Neural progenitor cell (in vitro differentiated cells): ENCODE results near the gene SYF2. TPM values are rescaled to one million over a fixed set of nuclear protein-coding genes. Genes with fewer than 3 reads are reported as not detected.

Source experiments
- DNase-seq: peaks from one replicate; pipeline ENCODE4 v3.0.0-alpha.2; 2016; ENCODE audit warnings: low spot score
- H2AFZ ChIP-seq: fragments of 200-600 bp; sonication (generic); replicated peaks from 2 replicates; pipeline ENCODE4 v1.6.1; 2016; ENCODE audit warnings: antibody characterized with exemption
- H3F3A ChIP-seq: fragments of 200-600 bp; sonication (generic); 2 replicates; pipeline ENCODE4 v1.6.1; 2016; ENCODE audit warnings: antibody characterized with exemption, low read depth
- H3K27ac ChIP-seq: fragments of 200-600 bp; sonication (generic); 2 replicates; pipeline ENCODE4 v1.5.1; 2016; ENCODE audit warnings: mild to moderate bottlenecking
- H3K27me3 ChIP-seq: fragments of 200-600 bp; sonication (generic); 2 replicates; pipeline ENCODE4 v1.6.1; 2016; ENCODE audit warnings: mild to moderate bottlenecking, moderate library complexity
- H3K36me3 ChIP-seq: fragments of 200-600 bp; sonication (generic); 2 replicates; pipeline ENCODE4 v1.5.1; 2016
- H3K4me1 ChIP-seq: fragments of 200-600 bp; sonication (generic); 2 replicates; pipeline ENCODE4 v1.6.1; 2016; ENCODE audit warnings: mixed run types
- H3K4me2 ChIP-seq: fragments of 200-600 bp; sonication (generic); 2 replicates; pipeline ENCODE4 v1.6.1; 2016
- H3K4me3 ChIP-seq: fragments of 200-600 bp; sonication (generic); 2 replicates; pipeline ENCODE4 v1.5.1; 2016
- H3K79me2 ChIP-seq: fragments of 200-600 bp; sonication (generic); 2 replicates; pipeline ENCODE4 v1.6.1; 2016; ENCODE audit warnings: low read depth
- H3K9ac ChIP-seq: fragments of 200-600 bp; sonication (generic); 2 replicates; pipeline ENCODE4 v1.6.1; 2016
- H3K9me3 ChIP-seq: fragments of 200-600 bp; sonication (generic); 2 replicates; pipeline ENCODE4 v1.5.1; 2016; ENCODE audit warnings: low read depth
- H4K20me1 ChIP-seq: fragments of 200-600 bp; sonication (generic); 2 replicates; pipeline ENCODE4 v1.6.1; 2016; ENCODE audit warnings: low read depth
- H3K27ac Mint-ChIP-seq: 3 replicates; pipeline ENCODE4 v1.8.0; 2021; ENCODE audit warnings: mixed read lengths
- H3K27me3 Mint-ChIP-seq: 2 replicates; pipeline ENCODE4 v1.8.0; 2022; ENCODE audit warnings: low read depth, mild to moderate bottlenecking, inconsistent platforms, moderate library complexity, mixed read lengths; ENCODE audit not compliant: insufficient read depth
- H3K36me3 Mint-ChIP-seq: 3 replicates; pipeline ENCODE4 v1.8.0; 2021; ENCODE audit warnings: mixed read lengths
- H3K4me1 Mint-ChIP-seq: 3 replicates; pipeline ENCODE4 v1.8.0; 2021; ENCODE audit warnings: mixed read lengths
- H3K4me3 Mint-ChIP-seq: 3 replicates; pipeline ENCODE4 v1.8.0; 2021; ENCODE audit warnings: mild to moderate bottlenecking, moderate library complexity, mixed read lengths
- H3K9me3 Mint-ChIP-seq: 3 replicates; pipeline ENCODE4 v1.8.0; 2020; ENCODE audit warnings: mixed read lengths
- EZH2 ChIP-seq: fragments of 200-600 bp; sonication (generic); IDR thresholded peaks from 2 replicates; pipeline ENCODE4 v1.6.1; 2017; ENCODE audit warnings: antibody characterized with exemption, mild to moderate bottlenecking, moderate library complexity
- EZH2phosphoT487 ChIP-seq: fragments of 200-600 bp; sonication (generic); IDR thresholded peaks from 2 replicates; pipeline ENCODE4 v1.6.1; 2017; ENCODE audit warnings: antibody characterized with exemption
- total RNA-seq: library from RNA; depleted of rRNA; stranded (reverse); fragments of >200 nt; gene quantifications from 2 replicates; pipeline ENCODE4 v1.2.3, GENCODE V29; 2015; ENCODE audit warnings: low replicate concordance
- TF ChIP-seq, protein P1 (sequence below): fragments of 200-600 bp; sonication (generic); IDR thresholded peaks from 2 replicates; pipeline ENCODE4 v1.5.1; 2017; ENCODE audit warnings: antibody characterized with exemption, mild to moderate bottlenecking

Gene SYF2
- total RNA-seq, 1 donor from 2014 or later, result 114 TPM

- Histone ChIP-seq H3K9ac (no peak overlapping the region), H3K27me3 (no peaks in the 10 kb centered on the region), H3K27ac (no peak overlapping the region), H3K4me1 (peaks cover 21% of the 10 kb centered on the region), H3K36me3 (no peaks in the 10 kb centered on the region), H4K20me1 (no peaks in the 10 kb centered on the region), H2AFZ (peak overlapping the region; percentile 43), H3F3A (peaks cover 10% of the 10 kb centered on the region), H3K9me3 (no peaks in the 10 kb centered on the region), H3K79me2 (no peaks in the 10 kb centered on the region), H3K4me2 (no peak overlapping the region), H3K4me3 (no peak overlapping the region)
- Mint-ChIP-seq H3K36me3 (no peaks in the 10 kb centered on the region), H3K4me1 (peaks cover 22% of the 10 kb centered on the region), H3K27ac (peak overlapping the region; percentile 85), H3K9me3 (no peaks in the 10 kb centered on the region), H3K4me3 (no peak overlapping the region), H3K27me3 (peaks cover 14% of the 10 kb centered on the region)
- no peak for TF ChIP-seq EZH2phosphoT487
- TF ChIP-seq, protein P1, sequence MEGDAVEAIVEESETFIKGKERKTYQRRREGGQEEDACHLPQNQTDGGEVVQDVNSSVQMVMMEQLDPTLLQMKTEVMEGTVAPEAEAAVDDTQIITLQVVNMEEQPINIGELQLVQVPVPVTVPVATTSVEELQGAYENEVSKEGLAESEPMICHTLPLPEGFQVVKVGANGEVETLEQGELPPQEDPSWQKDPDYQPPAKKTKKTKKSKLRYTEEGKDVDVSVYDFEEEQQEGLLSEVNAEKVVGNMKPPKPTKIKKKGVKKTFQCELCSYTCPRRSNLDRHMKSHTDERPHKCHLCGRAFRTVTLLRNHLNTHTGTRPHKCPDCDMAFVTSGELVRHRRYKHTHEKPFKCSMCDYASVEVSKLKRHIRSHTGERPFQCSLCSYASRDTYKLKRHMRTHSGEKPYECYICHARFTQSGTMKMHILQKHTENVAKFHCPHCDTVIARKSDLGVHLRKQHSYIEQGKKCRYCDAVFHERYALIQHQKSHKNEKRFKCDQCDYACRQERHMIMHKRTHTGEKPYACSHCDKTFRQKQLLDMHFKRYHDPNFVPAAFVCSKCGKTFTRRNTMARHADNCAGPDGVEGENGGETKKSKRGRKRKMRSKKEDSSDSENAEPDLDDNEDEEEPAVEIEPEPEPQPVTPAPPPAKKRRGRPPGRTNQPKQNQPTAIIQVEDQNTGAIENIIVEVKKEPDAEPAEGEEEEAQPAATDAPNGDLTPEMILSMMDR, result no peak
- TF ChIP-seq EZH2, result no peak
- no peak for DNase-seq
Observed at GRCh38 chr1:25199819-25200620, 32.3 kb downstream of the SYF2 start.

- Histone ChIP-seq H3K9me3 (no peaks in the 10 kb centered on the region), H3K4me2 (no peak overlapping the region), H3K4me1 (peaks cover 21% of the 10 kb centered on the region), H3K4me3 (no peak overlapping the region), H2AFZ (peak overlapping the region; percentile 43), H3K79me2 (no peaks in the 10 kb centered on the region), H4K20me1 (no peaks in the 10 kb centered on the region), H3K36me3 (no peaks in the 10 kb centered on the region), H3K9ac (no peak overlapping the region), H3K27ac (no peak overlapping the region), H3F3A (peaks cover 10% of the 10 kb centered on the region), H3K27me3 (no peaks in the 10 kb centered on the region)
- Mint-ChIP-seq H3K27me3 (peaks cover 19% of the 10 kb centered on the region), H3K9me3 (no peaks in the 10 kb centered on the region), H3K4me3 (no peak overlapping the region), H3K4me1 (peaks cover 29% of the 10 kb centered on the region), H3K36me3 (no peaks in the 10 kb centered on the region), H3K27ac (no peak overlapping the region)
- no peak for TF ChIP-seq EZH2phosphoT487
- TF ChIP-seq, protein P1, result peak; percentile 22
- peak; percentile 41 for DNase-seq
Observed at GRCh38 chr1:25198663-25199252, 33.5 kb downstream of the SYF2 start.

- no peak overlapping the region for H3K9ac ChIP-seq
- no peaks in the 10 kb centered on the region for H3K9me3 ChIP-seq
- TF ChIP-seq, protein P1, result no peak
- TF ChIP-seq EZH2phosphoT487 (no peak), EZH2 (no peak)
- H3K27ac ChIP-seq, result no peak overlapping the region
- no peaks in the 10 kb centered on the region for H3K36me3 ChIP-seq
- peaks cover 10% of the 10 kb centered on the region for H3F3A ChIP-seq
- no peak overlapping the region for H3K4me3 ChIP-seq
- peak; percentile 34 for DNase-seq
- Mint-ChIP-seq H3K4me3 (no peak overlapping the region), H3K27me3 (peaks cover 19% of the 10 kb centered on the region), H3K36me3 (no peaks in the 10 kb centered on the region), H3K9me3 (no peaks in the 10 kb centered on the region), H3K4me1 (peaks cover 29% of the 10 kb centered on the region), H3K27ac (no peak overlapping the region)
- H3K27me3 ChIP-seq, result no peaks in the 10 kb centered on the region
- no peak overlapping the region for H2AFZ ChIP-seq
- H3K79me2 ChIP-seq, result no peaks in the 10 kb centered on the region
- peaks cover 21% of the 10 kb centered on the region for H3K4me1 ChIP-seq
- H3K4me2 ChIP-seq, result no peak overlapping the region
- H4K20me1 ChIP-seq, result no peaks in the 10 kb centered on the region
Observed at GRCh38 chr1:25197982-25198662, 34.2 kb downstream of the SYF2 start.
